RCC 7860 (cell line): ENCODE results near the gene BMPER.

Experiments used
- DNase-seq: peaks from one replicate; pipeline ENCODE4 v3.0.0-alpha.2; 2015; ENCODE audit warnings: low spot score
- FAIRE-seq: peaks from 2 replicates; lab custom pipeline; 2012; peaks lifted over from hg19 to GRCh38; lab: Jason Lieb, UNC

Gene BMPER

GRCh38 chr7:33887266-33887975 is 17.9 kb upstream of the BMPER start:
- FAIRE-seq (no peak), DNase-seq (no peak)

- DNase-seq (no peak), FAIRE-seq (no peak)
Observed at GRCh38 chr7:33888166-33888565, 17.2 kb upstream of the BMPER start.

DNA sequence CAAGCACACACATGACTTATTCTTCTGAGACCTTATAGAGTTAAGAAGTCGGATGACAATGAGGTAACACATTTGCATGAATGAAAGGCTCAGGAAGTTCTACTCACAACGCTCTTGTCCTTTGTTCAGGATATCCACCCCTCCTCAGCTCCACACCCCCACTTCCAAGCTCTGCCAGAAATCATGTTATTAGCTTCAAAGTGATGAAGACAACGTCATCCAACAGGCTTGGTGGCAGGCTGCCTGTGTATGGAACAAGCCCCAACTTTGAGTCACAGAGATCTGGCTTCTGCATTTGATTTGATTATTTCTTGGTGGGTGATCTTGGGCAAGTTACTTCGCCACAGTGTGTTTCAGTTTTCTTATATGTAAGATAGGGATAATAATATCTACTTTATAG is 12.4 kb upstream of the BMPER start:
- FAIRE-seq: no peak
- DNase-seq: no peak

DNA sequence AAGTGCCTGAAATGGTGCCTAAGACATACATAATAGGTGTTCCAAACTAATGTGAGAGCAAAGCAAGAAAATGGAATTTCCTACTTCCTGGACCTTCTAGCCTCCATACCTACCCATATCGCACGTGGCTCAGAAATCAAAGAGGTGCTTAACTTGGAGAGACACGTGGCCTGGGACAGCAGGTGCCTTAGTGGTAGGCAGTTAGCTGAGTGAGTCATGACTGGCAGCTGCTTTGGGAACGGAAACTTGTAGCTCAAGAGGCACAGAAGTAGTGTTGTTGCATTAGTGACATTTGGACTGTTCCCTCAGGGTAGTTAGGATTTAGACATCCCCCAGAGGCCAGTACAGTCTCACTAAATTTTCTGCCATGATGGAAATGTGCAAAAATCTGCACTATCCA is 12.0 kb upstream of the BMPER start:
- no peak for DNase-seq
- FAIRE-seq: no peak

DNA sequence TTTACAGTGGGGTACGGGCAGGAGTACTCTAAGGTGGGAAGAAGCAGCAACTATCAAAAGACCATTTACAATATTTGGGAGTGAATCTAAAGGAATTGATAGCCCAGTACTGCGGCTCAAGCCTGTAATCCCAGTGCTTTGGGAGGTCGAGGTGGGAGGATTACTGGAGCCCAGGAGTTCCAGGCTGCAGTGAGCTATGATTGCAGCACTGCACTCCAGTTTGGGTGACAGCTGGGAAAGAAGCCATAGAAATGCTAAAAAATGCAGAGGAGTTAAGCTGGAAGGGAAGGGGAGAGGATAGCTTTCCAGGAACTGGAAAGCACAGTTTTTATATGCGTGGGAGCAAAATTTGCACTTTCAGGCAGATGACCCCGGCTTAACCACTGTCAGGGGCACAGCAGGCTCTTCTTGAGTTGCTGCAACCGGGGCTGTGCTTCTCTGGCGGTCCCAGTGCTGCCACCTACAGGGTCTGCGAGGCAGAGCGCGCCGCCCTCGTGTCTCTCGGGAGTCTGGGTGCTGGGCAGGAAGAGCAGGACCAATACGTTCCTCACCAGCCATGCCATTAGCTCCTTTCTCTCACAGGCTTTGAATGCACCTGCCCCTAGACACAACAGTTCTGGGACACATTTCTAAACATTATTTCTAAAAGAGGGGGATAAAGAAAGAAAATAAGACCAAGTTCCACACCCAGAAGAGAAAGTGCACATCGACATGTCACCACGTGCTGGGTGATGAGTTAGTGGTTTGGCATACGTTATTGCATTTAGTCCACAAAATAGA is 10.1 kb upstream of the BMPER start:
- no peak for FAIRE-seq
- DNase-seq: peak; percentile 58

- DNase-seq (no peak), FAIRE-seq (no peak)
Observed at GRCh38 chr7:33900501-33900900, 4.8 kb upstream of the BMPER start.

GRCh38 chr7:33901199-33901598 is 4.1 kb upstream of the BMPER start:
- DNase-seq (no peak), FAIRE-seq (no peak)

- DNase-seq: no peak
- no peak for FAIRE-seq
Observed at GRCh38 chr7:33901847-33902246, 3.5 kb upstream of the BMPER start.

DNA sequence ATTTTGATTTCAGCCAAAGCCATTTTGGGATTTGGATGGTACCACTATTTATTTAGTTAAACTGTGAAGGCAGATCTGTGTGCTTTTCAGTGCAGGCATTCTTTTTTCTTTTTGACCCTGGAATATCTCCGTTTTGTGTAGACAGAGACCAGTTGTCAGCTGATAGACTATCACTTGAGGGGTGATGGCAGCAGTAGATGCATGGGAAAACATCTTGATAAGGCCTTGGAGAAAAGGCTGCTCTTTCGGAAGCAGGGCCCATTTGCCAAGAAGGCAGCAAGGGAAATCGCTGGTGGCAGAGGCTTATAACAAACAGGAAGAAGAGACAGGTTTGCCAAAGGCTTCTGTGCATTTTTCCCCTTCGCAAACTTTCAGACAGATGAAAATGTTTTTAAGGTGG is 2.6 kb upstream of the BMPER start:
- FAIRE-seq: no peak
- DNase-seq: no peak

DNA sequence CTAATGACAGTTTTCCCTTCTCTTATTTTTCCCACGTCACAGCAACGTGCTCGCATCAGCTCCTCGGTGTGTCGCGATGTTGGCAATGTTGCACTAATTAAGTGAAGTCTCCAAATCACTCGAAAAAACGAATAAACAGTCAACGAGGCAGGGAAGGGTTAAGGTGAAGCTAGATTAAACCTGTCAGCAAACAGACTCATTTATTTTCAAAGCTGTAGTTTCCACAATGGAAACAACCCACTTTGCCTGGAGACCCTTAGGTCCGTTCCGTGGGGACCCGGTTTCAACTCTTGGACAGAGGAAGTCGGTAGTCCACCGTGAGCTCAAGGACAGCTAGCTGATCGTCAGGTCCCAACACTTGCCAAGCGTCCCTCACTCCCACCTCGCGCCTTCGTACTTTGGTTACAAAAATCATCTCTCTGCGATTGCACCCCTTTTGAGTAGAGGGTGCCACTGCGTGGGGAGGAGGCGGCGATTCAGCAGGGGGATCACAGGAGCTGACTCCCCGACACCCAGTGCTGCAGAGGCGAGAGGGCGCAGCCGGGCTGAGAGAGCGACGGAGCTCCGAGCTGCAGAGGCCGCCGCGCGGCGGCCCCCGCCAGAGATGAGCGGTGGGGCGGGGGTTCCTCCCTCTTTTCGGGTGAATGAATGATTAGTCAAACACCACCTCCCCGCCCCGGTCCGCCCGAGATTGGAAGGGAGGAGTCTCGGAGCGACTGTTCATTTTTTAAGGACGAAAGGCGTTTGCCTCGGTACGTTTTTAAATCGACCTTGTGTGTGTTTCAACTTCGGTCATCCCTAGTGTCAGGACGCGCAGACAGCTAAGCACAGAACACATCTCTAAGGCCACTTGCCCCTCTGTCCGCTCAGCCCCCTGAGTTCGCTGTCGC is 1.3 kb upstream of the BMPER start:
- no peak for DNase-seq
- FAIRE-seq: no peak

- peak; percentile 13 for DNase-seq
Observed at GRCh38 chr7:33904681-33905388, 504 bp upstream of the BMPER start.

DNA sequence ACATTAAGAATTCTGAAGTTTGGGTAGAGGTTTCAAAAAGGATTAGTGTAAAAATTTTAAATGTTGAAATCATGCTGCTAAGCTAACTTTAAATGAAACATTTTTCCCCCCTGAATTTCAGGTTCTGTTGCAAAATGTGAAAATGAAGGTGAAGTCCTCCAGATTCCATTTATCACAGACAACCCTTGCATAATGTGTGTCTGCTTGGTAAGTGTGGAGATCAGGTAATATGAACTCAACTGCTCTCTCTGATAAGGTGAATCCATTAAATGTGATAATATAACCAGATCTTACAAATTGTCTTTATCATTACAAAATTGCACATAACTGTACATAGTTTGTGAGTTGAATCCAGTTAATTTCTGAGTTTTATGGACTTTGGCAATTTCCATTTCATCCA is 1.4 kb downstream of the BMPER start:
- no peak for FAIRE-seq

More at GRCh38 chr7:33904681-33905388, 504 bp upstream of the BMPER start:
- FAIRE-seq: no peak

DNA sequence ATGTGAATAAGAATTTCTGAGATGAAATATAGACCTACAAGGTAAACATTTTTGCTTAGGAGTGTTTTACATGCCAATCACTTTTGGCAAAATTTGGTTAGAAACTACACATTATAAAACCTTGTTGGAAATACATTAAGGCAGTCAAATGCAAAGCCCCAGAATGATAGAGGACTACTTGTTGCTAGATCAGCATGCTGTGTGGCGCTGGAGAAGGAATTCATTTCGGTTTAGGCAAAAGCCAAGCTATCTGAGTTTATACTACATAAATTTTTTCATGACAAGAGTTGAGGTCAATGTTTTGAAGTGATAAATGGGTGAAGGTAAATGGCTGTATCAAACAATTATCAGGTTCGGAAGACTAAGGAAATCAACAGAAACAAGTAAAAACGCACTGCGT is 2.3 kb downstream of the BMPER start:
- FAIRE-seq (no peak), DNase-seq (no peak)

More for the DNA sequence above, 1.4 kb downstream of the BMPER start:
- DNase-seq: no peak

DNA sequence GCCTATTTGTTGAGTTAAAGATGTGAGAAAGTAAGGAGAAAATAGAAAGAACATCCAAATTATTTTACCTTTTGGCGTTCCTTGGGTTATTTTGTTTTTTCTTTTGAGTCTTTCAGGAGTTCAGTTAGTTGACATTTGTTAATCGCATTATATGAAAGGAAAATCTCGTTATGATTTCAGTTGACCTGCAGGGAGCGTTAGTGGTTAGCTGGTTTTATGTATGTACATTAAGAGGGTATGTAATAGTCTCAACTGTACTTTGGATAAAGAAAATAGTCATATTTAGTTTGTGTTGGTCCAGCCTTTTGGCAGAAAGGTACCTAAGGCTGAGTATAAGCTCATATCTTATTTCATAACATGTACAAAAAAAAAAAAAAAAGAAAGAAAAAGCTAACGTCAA is 4.0 kb downstream of the BMPER start:
- no peak for DNase-seq
- FAIRE-seq: no peak

DNA sequence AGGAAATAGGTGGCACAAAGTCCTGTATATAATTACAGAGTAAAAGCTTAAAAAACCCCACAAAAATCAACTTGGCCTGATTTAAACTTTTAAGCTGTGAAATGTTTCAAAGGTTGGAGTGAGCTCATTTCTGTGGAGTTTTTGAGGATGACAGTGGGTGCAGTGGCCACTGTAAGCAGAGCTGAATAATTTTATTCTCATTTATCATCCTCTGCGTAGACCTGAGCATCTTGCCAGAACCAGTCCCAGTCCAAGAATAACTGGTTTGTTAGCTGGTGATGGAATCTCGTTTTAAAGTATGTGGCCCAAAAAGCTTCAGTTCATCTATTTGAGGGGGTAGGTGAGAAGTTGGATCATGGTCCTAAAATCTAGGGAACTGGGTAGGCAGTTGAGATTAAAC is 4.4 kb downstream of the BMPER start:
- FAIRE-seq: no peak

GRCh38 chr7:33910756-33911155 is 5.4 kb downstream of the BMPER start:
- DNase-seq (no peak), FAIRE-seq (no peak)

More for the DNA sequence above, 4.4 kb downstream of the BMPER start:
- DNase-seq: no peak

DNA sequence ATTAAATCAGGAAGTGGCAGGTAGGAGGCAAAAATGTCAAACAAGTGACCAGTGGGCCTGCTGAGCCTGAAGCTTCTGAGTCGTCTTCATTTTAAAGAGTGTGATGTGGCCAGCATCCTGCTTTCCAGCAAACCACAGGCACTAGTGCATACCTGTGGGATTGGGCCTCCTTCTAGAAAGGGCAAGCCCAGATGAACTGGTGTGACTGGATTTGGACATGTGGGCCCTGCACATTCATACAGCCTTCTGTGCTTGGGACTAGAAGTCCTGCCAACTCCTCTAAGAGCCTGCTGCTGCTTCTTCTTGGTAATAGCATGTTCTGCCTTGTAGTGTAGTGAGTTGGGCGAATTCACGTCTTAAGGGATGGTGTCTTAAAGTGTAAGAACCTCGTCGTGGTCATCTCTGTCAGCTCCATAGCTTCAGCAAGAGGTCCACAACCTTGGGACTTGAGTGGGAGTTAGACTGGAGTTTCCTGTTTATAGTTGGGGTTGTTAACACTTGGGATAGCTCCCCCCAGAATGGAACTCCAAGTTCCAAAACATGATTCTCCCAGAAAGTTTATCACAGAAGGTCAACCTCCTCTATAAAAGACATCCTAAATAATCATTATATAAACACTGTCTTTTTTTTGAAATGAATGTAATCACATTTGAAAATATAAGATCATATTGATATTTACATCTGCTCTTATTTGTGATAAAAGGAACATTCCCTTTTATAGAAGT is 11.2 kb downstream of the BMPER start:
- no peak for DNase-seq
- FAIRE-seq: no peak

- FAIRE-seq (no peak), DNase-seq (no peak)
Observed at GRCh38 chr7:33917661-33918060, 12.3 kb downstream of the BMPER start.

DNA sequence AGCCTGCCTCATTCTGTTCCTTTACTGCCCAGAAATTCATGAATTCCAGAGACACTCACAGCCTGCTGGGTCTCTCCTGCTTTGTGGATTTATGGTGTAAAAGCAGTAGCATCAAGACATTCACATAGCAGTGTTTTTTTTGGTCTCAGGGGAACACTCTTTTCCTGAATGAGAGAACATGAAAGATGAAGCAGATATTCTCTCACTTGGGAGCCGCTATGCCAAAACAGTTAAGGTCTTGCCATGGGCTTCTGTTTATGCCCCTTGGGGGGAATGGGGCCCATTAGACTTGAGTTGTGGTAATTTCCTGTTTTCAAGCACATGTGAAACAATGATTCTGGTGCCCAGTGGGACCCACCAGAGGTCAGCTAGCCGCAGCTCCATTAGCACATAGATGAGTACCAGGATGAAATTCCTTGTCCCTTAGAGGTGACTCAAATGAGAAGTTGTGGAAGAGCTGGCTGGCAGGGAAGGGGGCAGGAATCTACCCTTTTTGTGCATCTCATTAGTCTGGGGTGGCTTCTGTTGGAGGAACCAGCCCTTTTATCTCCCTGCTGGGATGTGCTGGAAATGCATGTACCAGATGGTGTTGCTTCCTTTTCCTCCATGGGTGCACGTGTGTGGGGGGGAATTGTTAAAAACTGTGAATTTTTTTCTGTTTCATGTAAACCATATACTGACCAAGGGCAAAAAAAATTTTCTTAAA is 13.3 kb downstream of the BMPER start:
- no peak for DNase-seq
- no peak for FAIRE-seq
